HFFc6 (cell line): ENCODE data around the gene MAB21L3. TPM values are rescaled to one million over a fixed set of nuclear protein-coding genes. Genes with fewer than 3 reads are reported as not detected.

Experiments used
- DNase-seq: peaks from one replicate; pipeline ENCODE4 v3.0.0-alpha.2; 2018
- H3K27ac Mint-ChIP-seq: 2 replicates; pipeline ENCODE4 v1.8.0; 2020; ENCODE audit warnings: mild to moderate bottlenecking, mixed read lengths
- H3K27me3 Mint-ChIP-seq: 2 replicates; pipeline ENCODE4 v1.8.0; 2021; ENCODE audit warnings: mild to moderate bottlenecking, moderate library complexity, mixed read lengths; ENCODE audit not compliant: insufficient read depth
- H3K36me3 Mint-ChIP-seq: 2 replicates; pipeline ENCODE4 v1.8.0; 2021; ENCODE audit warnings: low read depth, mixed read lengths
- H3K4me1 Mint-ChIP-seq: 2 replicates; pipeline ENCODE4 v1.8.0; 2020; ENCODE audit warnings: low read depth, mixed read lengths
- H3K4me3 Mint-ChIP-seq: 2 replicates; pipeline ENCODE4 v1.8.0; 2020; ENCODE audit warnings: mild to moderate bottlenecking, moderate library complexity, mixed read lengths
- H3K9me3 Mint-ChIP-seq: 2 replicates; pipeline ENCODE4 v1.8.0; 2020; ENCODE audit warnings: mild to moderate bottlenecking, mixed read lengths
- CTCF ChIP-seq: fragments of 200-600 bp; sonication (generic); IDR thresholded peaks from 2 replicates; pipeline ENCODE4 v1.5.0; 2021; ENCODE audit warnings: antibody characterized with exemption, mild to moderate bottlenecking
- total RNA-seq, 6 experiments: library from RNA; stranded (reverse); fragmentation: NEBNext Ultra II Directional; extraction: Animal tissue kit (Norgen Biotek cat#: 25700); gene quantifications; 2 replicates in 1 of 6; 3 replicates in 5 of 6; pipeline ENCODE4 v1.2.3, GENCODE V29; 2021

MAB21L3 gene
- total RNA-seq, 6 experiments from 2014 or later, result 0.07 to 0.08 (median 0.07) TPM; not detected in 3

- no peak overlapping the region for H3K27ac Mint-ChIP-seq
- TF ChIP-seq CTCF, result no peak
- H3K9me3 Mint-ChIP-seq, result peaks cover 23% of the 10 kb centered on the region
- no peak overlapping the region for H3K4me3 Mint-ChIP-seq
- H3K4me1 Mint-ChIP-seq, result no peaks in the 10 kb centered on the region
- peaks cover 63% of the 10 kb centered on the region for H3K36me3 Mint-ChIP-seq
- no peak for DNase-seq
- no peaks in the 10 kb centered on the region; the same call in 1 of the 2 replicates for H3K27me3 Mint-ChIP-seq
These were observed 21.3 kb upstream of the MAB21L3 start for GRCh38 chr1:116089870-116090269.

GRCh38 chr1:116091083-116091482 lies 20.1 kb upstream of the MAB21L3 start:
- no peak for TF ChIP-seq CTCF
- H3K36me3 Mint-ChIP-seq, result peaks cover 66% of the 10 kb centered on the region
- H3K9me3 Mint-ChIP-seq, result peaks cover 26% of the 10 kb centered on the region
- DNase-seq, result no peak
- H3K27me3 Mint-ChIP-seq, result no peaks in the 10 kb centered on the region; the same call in 1 of the 2 replicates
- H3K27ac Mint-ChIP-seq, result no peak overlapping the region
- no peaks in the 10 kb centered on the region for H3K4me1 Mint-ChIP-seq
- H3K4me3 Mint-ChIP-seq, result no peak overlapping the region

GRCh38 chr1:116092752-116093489 lies 18.3 kb upstream of the MAB21L3 start:
- no peak overlapping the region for H3K27ac Mint-ChIP-seq
- H3K27me3 Mint-ChIP-seq, result no peaks in the 10 kb centered on the region
- TF ChIP-seq CTCF, result no peak

GRCh38 chr1:116095027-116095426 lies 16.2 kb upstream of the MAB21L3 start:
- Mint-ChIP-seq H3K27ac (no peak overlapping the region), H3K9me3 (peaks cover 14% of the 10 kb centered on the region), H3K4me3 (no peak overlapping the region), H3K36me3 (peaks cover 33% of the 10 kb centered on the region), H3K27me3 (no peaks in the 10 kb centered on the region), H3K4me1 (no peaks in the 10 kb centered on the region)
- no peak for DNase-seq
- no peak for TF ChIP-seq CTCF

More at GRCh38 chr1:116092752-116093489, 18.3 kb upstream of the MAB21L3 start:
- H3K4me1 Mint-ChIP-seq, result no peaks in the 10 kb centered on the region
- H3K36me3 Mint-ChIP-seq, result peaks cover 53% of the 10 kb centered on the region
- DNase-seq, result no peak
- H3K9me3 Mint-ChIP-seq, result peaks cover 30% of the 10 kb centered on the region
- H3K4me3 Mint-ChIP-seq, result no peak overlapping the region

GRCh38 chr1:116096013-116096618 lies 15.1 kb upstream of the MAB21L3 start:
- peaks cover 7% of the 10 kb centered on the region; the same call in 1 of the 2 replicates for H3K9me3 Mint-ChIP-seq
- H3K36me3 Mint-ChIP-seq, result peaks cover 26% of the 10 kb centered on the region
- DNase-seq, result no peak
- H3K27me3 Mint-ChIP-seq, result no peaks in the 10 kb centered on the region
- no peak overlapping the region for H3K27ac Mint-ChIP-seq
- no peak for TF ChIP-seq CTCF
- no peaks in the 10 kb centered on the region for H3K4me1 Mint-ChIP-seq
- no peak overlapping the region for H3K4me3 Mint-ChIP-seq
